PC-9 (cell line): ENCODE measurements around the gene TFDP3. TPM values are rescaled to one million over a fixed set of nuclear protein-coding genes. Genes with fewer than 3 reads are reported as not detected.

Source experiments
- Bru-seq: library from RNA; stranded (reverse); fragments of 400-500 nt; gene quantifications from one replicate; lab custom pipeline; 2021; lab: Mats Ljungman, UMichigan
- BruChase-seq, 2 experiments: library from RNA; stranded (reverse); fragments of 400-500 nt; gene quantifications; one replicate each; lab custom pipeline; 2021; lab: Mats Ljungman, UMichigan
- BruUV-seq: library from RNA; stranded (reverse); fragments of 400-500 nt; replicated peaks from 2 replicates; lab custom pipeline; 2021; lab: Mats Ljungman, UMichigan
- CTCF ChIA-PET: fragments of 300-600 bp; sonication (Branson Sonifier 250); formaldehyde crosslinking; loops from one replicate; lab custom pipeline; 2022; ENCODE audit warnings: antibody characterized with exemption; lab: Charles Lee
- POLR2A ChIA-PET: fragments of 300-600 bp; sonication (Branson Sonifier 250); formaldehyde crosslinking; loops from one replicate; lab custom pipeline; 2022; ENCODE audit warnings: antibody characterized with exemption; ENCODE audit not compliant: unreplicated experiment; lab: Charles Lee
- DNase-seq, 2 experiments: peaks; one replicate each; pipeline versions ENCODE4 v3.0.0 to v3.0.0-alpha.2; 2015 to 2022; ENCODE audit warnings: mixed read lengths in 1 of 2
- H2AFZ ChIP-seq: fragments of 200-600 bp; sonication (generic); 2 replicates; pipeline ENCODE4 v1.8.1; 2017; ENCODE audit warnings: antibody characterized with exemption
- H3F3A ChIP-seq: fragments of 200-600 bp; sonication (generic); 2 replicates; pipeline ENCODE4 v1.8.1; 2017; ENCODE audit warnings: antibody characterized with exemption, mild to moderate bottlenecking, low read depth; ENCODE audit not compliant: insufficient read depth
- H3K27ac ChIP-seq: fragments of 200-600 bp; sonication (generic); 2 replicates; pipeline ENCODE4 v1.6.1; 2016; ENCODE audit warnings: mixed run types
- H3K27me3 ChIP-seq: fragments of 200-600 bp; sonication (generic); 2 replicates; pipeline ENCODE4 v1.6.1; 2016; ENCODE audit warnings: low read depth, mixed run types; ENCODE audit not compliant: insufficient read depth
- H3K36me3 ChIP-seq: fragments of 200-600 bp; sonication (generic); 2 replicates; pipeline ENCODE4 v1.6.1; 2016; ENCODE audit warnings: low read depth, mixed run types
- H3K4me1 ChIP-seq: fragments of 200-600 bp; sonication (generic); replicated peaks from 2 replicates; pipeline ENCODE4 v1.6.1; 2016; ENCODE audit warnings: mixed run types; ENCODE audit not compliant: insufficient read depth
- H3K4me2 ChIP-seq: fragments of 200-600 bp; sonication (generic); 2 replicates; pipeline ENCODE4 v1.6.1; 2017; ENCODE audit warnings: mixed run types
- H3K4me3 ChIP-seq: fragments of 200-600 bp; sonication (generic); 2 replicates; pipeline ENCODE4 v1.6.1; 2016; ENCODE audit warnings: mixed run types
- H3K79me2 ChIP-seq: fragments of 200-600 bp; sonication (generic); 2 replicates; pipeline ENCODE4 v1.6.1; 2017; ENCODE audit warnings: low read depth, mixed run types
- H3K9me2 ChIP-seq: fragments of 200-600 bp; sonication (generic); 2 replicates; pipeline ENCODE4 v1.8.1; 2017; ENCODE audit warnings: mild to moderate bottlenecking; ENCODE audit not compliant: insufficient read depth
- H3K9me3 ChIP-seq: fragments of 200-600 bp; sonication (generic); 2 replicates; pipeline ENCODE4 v1.8.1; 2016; ENCODE audit warnings: low read depth; ENCODE audit not compliant: insufficient read depth
- H4K20me1 ChIP-seq: fragments of 200-600 bp; sonication (generic); 2 replicates; pipeline ENCODE4 v1.8.1; 2017; ENCODE audit not compliant: insufficient read depth
- CTCF ChIP-seq: fragments of 200-600 bp; sonication (generic); conservative IDR thresholded peaks from 2 replicates; pipeline ENCODE4 v1.6.1; 2017; ENCODE audit warnings: mixed run types, antibody characterized with exemption, mild to moderate bottlenecking, moderate library complexity
- EZH2 ChIP-seq: fragments of 200-600 bp; sonication (generic); IDR thresholded peaks from 2 replicates; pipeline ENCODE4 v1.8.0; 2017; ENCODE audit warnings: antibody characterized with exemption, low read depth
- intact Hi-C: fragments of 100-400 bp; cut with micrococcal nuclease; formaldehyde crosslinking; loops from one replicate; pipeline ENCODE4 v1.10.0; 2022; ENCODE audit not compliant: unreplicated experiment
- long read RNA-seq: library from polyadenylated mRNA; stranded (forward); transcript quantifications from one replicate; pipeline ENCODE4 v2.0.0, GENCODE V29; 2022
- total RNA-seq: library from RNA; stranded (reverse); gene quantifications from 2 replicates; pipeline ENCODE4 v1.2.3, GENCODE V29; 2021

The TFDP3 gene, protein sequence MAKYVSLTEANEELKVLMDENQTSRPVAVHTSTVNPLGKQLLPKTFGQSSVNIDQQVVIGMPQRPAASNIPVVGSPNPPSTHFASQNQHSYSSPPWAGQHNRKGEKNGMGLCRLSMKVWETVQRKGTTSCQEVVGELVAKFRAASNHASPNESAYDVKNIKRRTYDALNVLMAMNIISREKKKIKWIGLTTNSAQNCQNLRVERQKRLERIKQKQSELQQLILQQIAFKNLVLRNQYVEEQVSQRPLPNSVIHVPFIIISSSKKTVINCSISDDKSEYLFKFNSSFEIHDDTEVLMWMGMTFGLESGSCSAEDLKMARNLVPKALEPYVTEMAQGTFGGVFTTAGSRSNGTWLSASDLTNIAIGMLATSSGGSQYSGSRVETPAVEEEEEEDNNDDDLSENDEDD
- total RNA-seq (not detected in 2 replicates), Bru-seq, nascent RNA (not detected), BruChase-seq, experiment 1, labeled RNA remaining after a 2-hour chase (not detected), BruChase-seq, experiment 2, labeled RNA remaining after a 6-hour chase (percentile 18 among the genes with signal in this experiment)
- long read RNA-seq, result 0 reads

- H3K79me2 ChIP-seq, result no peaks in the 10 kb centered on the region
- no peaks in the 10 kb centered on the region for H3F3A ChIP-seq
- DNase-seq, result no peak
- ChIA-PET CTCF (no interaction called here), POLR2A (no interaction called here)
- H3K9me3 ChIP-seq, result no peaks in the 10 kb centered on the region
- intact Hi-C loops, result no loop called here
- TF ChIP-seq CTCF (no peak), EZH2 (no peak)
- no peaks in the 10 kb centered on the region for H3K27me3 ChIP-seq
- BruUV-seq, result no TSS peak
- H3K4me2 ChIP-seq, result no peak within 1 kb of the TSS
- H3K27ac ChIP-seq, result no peak within 1 kb of the TSS
- H4K20me1 ChIP-seq, result no peaks in the 10 kb centered on the region
- H3K9me2 ChIP-seq, result no peaks in the 10 kb centered on the region
- no peak within 1 kb of the TSS for H3K4me3 ChIP-seq
- no peaks in the 10 kb centered on the region for H3K36me3 ChIP-seq
- H2AFZ ChIP-seq, result no peak within 1 kb of the TSS
- no peaks in the 10 kb centered on the region for H3K4me1 ChIP-seq
Observed at GRCh38 chrX:133218329-133218728, at the start of gene TFDP3. TFDP3 (minus strand) TSS chrX:133218354; CDS start chrX:133218259, 95 bp downstream.

DNA sequence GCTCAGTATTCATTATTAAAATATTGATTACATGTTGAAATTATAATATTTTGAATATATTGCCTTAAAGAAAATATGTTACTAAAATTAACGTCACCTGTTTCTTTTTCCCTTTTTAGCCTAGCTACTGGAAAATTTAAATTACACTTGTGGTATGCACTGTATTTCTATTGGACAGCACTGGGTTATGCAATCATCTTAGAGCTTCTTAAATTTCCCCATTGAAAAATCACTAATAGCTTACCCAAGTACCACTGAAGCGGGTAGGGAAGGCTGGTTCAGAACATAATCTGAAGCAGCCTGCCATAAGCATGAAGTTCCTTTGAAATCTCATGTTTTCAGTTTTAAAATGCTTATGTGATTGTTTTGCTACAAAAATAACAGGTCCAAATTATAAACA is 49.5 kb upstream of the TFDP3 start:
- Histone ChIP-seq H3K27me3 (no peaks in the 10 kb centered on the region), H3K36me3 (no peaks in the 10 kb centered on the region), H2AFZ (no peak overlapping the region), H3K4me1 (no peaks in the 10 kb centered on the region), H3K4me3 (no peak overlapping the region), H3K9me3 (no peaks in the 10 kb centered on the region), H3K79me2 (no peaks in the 10 kb centered on the region), H3F3A (no peaks in the 10 kb centered on the region), H4K20me1 (no peaks in the 10 kb centered on the region), H3K4me2 (no peak overlapping the region), H3K27ac (no peak overlapping the region), H3K9me2 (no peaks in the 10 kb centered on the region)
- intact Hi-C loops, result no loop called here
- ChIA-PET POLR2A (no interaction called here), CTCF (no interaction called here)
- BruUV-seq, result no TSS peak
- no peak for DNase-seq
- TF ChIP-seq CTCF, result no peak
- no peak for TF ChIP-seq EZH2

DNA sequence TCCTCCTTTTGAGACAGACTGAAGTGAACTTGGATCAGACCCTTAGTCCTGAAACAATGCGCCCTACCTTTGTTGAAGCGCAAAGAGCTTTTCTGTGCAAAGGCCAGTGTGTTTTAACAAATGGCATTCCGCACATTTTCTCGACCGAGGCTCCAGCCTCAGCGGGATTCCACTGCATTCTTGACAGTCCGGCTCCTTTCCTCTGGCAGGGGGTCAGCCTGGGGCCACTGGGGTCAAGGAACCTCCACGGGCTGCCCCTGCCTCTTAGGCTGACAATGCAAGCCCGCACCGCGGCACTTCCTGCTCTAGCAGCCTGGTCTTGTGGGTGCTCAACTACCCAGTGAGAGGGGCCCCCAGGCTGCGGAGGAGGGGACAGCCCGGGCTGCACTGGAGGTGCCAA is 47.2 kb upstream of the TFDP3 start:
- Histone ChIP-seq H3K79me2 (no peaks in the 10 kb centered on the region), H3K4me1 (no peaks in the 10 kb centered on the region), H3K9me2 (no peaks in the 10 kb centered on the region), H3K27ac (no peak overlapping the region), H3K4me3 (no peak overlapping the region), H3K27me3 (no peaks in the 10 kb centered on the region), H3K4me2 (no peak overlapping the region), H4K20me1 (no peaks in the 10 kb centered on the region), H3F3A (no peaks in the 10 kb centered on the region), H3K36me3 (no peaks in the 10 kb centered on the region), H3K9me3 (no peaks in the 10 kb centered on the region), H2AFZ (no peak overlapping the region)
- CTCF ChIA-PET, result no interaction called here
- no TSS peak for BruUV-seq
- DNase-seq, result peak in 1 of 2 experiments; percentile 32
- TF ChIP-seq CTCF, result no peak
- no peak for TF ChIP-seq EZH2
- intact Hi-C loops, result no loop called here
- POLR2A ChIA-PET, result no interaction called here
